GM06990 (cell line): ENCODE data around the gene TMED7.
A peak's percentile ranks its signal among the peaks of the same experiment; 100 is the strongest.

Experiments used
- DNase-seq: peaks from one replicate; pipeline ENCODE4 v3.0.0-alpha.2; 2011; ENCODE audit not compliant: insufficient read length; ENCODE audit errors: extremely low read depth
- H3K27me3 ChIP-seq: replicated peaks from 2 replicates; pipeline ENCODE4 v1.6.0; 2011; ENCODE audit warnings: low read length; ENCODE audit not compliant: control insufficient read depth, insufficient read depth
- H3K36me3 ChIP-seq: 2 replicates; pipeline ENCODE4 v1.5.1; 2011; ENCODE audit warnings: low read length; ENCODE audit not compliant: control insufficient read depth, insufficient read depth
- H3K4me3 ChIP-seq: replicated peaks from 2 replicates; pipeline ENCODE4 v1.5.1; 2011; ENCODE audit warnings: low read depth, mild to moderate bottlenecking, control low read depth, low read length
- CTCF ChIP-seq: IDR thresholded peaks from 2 replicates; pipeline ENCODE4 v1.5.1; 2011; ENCODE audit warnings: low read length, control low read depth, mild to moderate bottlenecking, inconsistent platforms; ENCODE audit not compliant: insufficient read depth, poor library complexity, severe bottlenecking

TMED7 gene

GRCh38 chr5:115611873-115612272 is 14.0 kb downstream of the TMED7 start:
- TF ChIP-seq CTCF, result no peak
- DNase-seq, result no peak
- Histone ChIP-seq H3K36me3 (peaks cover 3% of the 10 kb centered on the region), H3K27me3 (no peaks in the 10 kb centered on the region), H3K4me3 (no peak overlapping the region)

GRCh38 chr5:115607935-115608334 is 17.9 kb downstream of the TMED7 start:
- H3K4me3 ChIP-seq, result no peak overlapping the region
- TF ChIP-seq CTCF, result no peak
- no peaks in the 10 kb centered on the region for H3K36me3 ChIP-seq

GRCh38 chr5:115605436-115605835 is 20.4 kb downstream of the TMED7 start:
- no peak for TF ChIP-seq CTCF
- H3K27me3 ChIP-seq, result no peaks in the 10 kb centered on the region
- no peak for DNase-seq

More at GRCh38 chr5:115607935-115608334, 17.9 kb downstream of the TMED7 start:
- DNase-seq, result no peak
- no peaks in the 10 kb centered on the region for H3K27me3 ChIP-seq

GRCh38 chr5:115602591-115603125 is 23.2 kb downstream of the TMED7 start:
- no peak for DNase-seq
- no peak for TF ChIP-seq CTCF

More at GRCh38 chr5:115605436-115605835, 20.4 kb downstream of the TMED7 start:
- no peak overlapping the region for H3K4me3 ChIP-seq
- no peaks in the 10 kb centered on the region for H3K36me3 ChIP-seq

GRCh38 chr5:115601701-115602590 is 23.9 kb downstream of the TMED7 start, which contains the start of gene TICAM2:
Gene TICAM2, minus strand, starts transcription at chr5:115602479. Its CDS starts 21,223 bp downstream, at chr5:115581256.
- no peaks in the 10 kb centered on the region for H3K27me3 ChIP-seq
- peak within 1 kb of the TSS; percentile 69 for H3K4me3 ChIP-seq
- no peaks in the 10 kb centered on the region for H3K36me3 ChIP-seq
- peak; percentile 84 for DNase-seq
- TF ChIP-seq CTCF, result no peak

More at GRCh38 chr5:115602591-115603125, 23.2 kb downstream of the TMED7 start:
- peak overlapping the region; percentile 69 for H3K4me3 ChIP-seq
- no peaks in the 10 kb centered on the region for H3K27me3 ChIP-seq
- H3K36me3 ChIP-seq, result no peaks in the 10 kb centered on the region
